ENCODE results near the gene PPP1R13B. TPM values are rescaled to one million over a fixed set of nuclear protein-coding genes. Genes with fewer than 3 reads are reported as not detected.

PPP1R13B gene
- total RNA-seq, 1 donor from 2014 or later = 2.5 TPM

- no peaks in the 10 kb centered on the region for H4K20me1 ChIP-seq (ENCODE audit: low read depth)
- H3K79me2 ChIP-seq (ENCODE audit: low read depth) = no peaks in the 10 kb centered on the region
- H3K36me3 ChIP-seq = no peaks in the 10 kb centered on the region
- no peak for DNase-seq (ENCODE audit: low spot score)
- peaks cover under 1% of the 10 kb centered on the region for H3K36me3 Mint-ChIP-seq
- H2AFZ ChIP-seq (replicated peaks) = no peak overlapping the region
- no peak overlapping the region for H3K4me3 Mint-ChIP-seq
- no peaks in the 10 kb centered on the region for H3K9me3 ChIP-seq (ENCODE audit: low read depth)
- H3K4me1 Mint-ChIP-seq = no peaks in the 10 kb centered on the region
- H3K4me1 ChIP-seq = peaks cover 5% of the 10 kb centered on the region
- no peaks in the 10 kb centered on the region for H3F3A ChIP-seq (ENCODE audit: low read depth)
- no peaks in the 10 kb centered on the region for H3K27me3 ChIP-seq
- H3K9ac ChIP-seq = no peak overlapping the region
- H3K4me2 ChIP-seq = no peak overlapping the region
- H3K4me3 ChIP-seq = no peak overlapping the region
- H3K27ac Mint-ChIP-seq = no peak overlapping the region
- no peaks in the 10 kb centered on the region for H3K9me3 Mint-ChIP-seq
- TF ChIP-seq EZH2phosphoT487 (IDR thresholded peaks at IDR 0.05) = no peak
- no peak for TF ChIP-seq EZH2 (IDR thresholded peaks at IDR 0.05)
- TF ChIP-seq CTCF (IDR thresholded peaks at IDR 0.05) = no peak
- no peaks in the 10 kb centered on the region for H3K27me3 Mint-ChIP-seq (ENCODE audit: insufficient read depth, low read depth)
- no peak overlapping the region for H3K27ac ChIP-seq
Measured at GRCh38 chr14:103746701-103747100, 100.7 kb downstream of the PPP1R13B start.

- TF ChIP-seq EZH2phosphoT487 (IDR thresholded peaks at IDR 0.05) (no peak), EZH2 (IDR thresholded peaks at IDR 0.05) (no peak), CTCF (IDR thresholded peaks at IDR 0.05) (no peak)
- Histone ChIP-seq H3K4me2 (no peak overlapping the region), H3K27ac (no peak overlapping the region), H3K36me3 (no peaks in the 10 kb centered on the region), H4K20me1 (ENCODE audit: low read depth) (no peaks in the 10 kb centered on the region), H3K27me3 (no peaks in the 10 kb centered on the region), H3K9me3 (ENCODE audit: low read depth) (no peaks in the 10 kb centered on the region), H3K4me3 (no peak overlapping the region), H2AFZ (replicated peaks) (no peak overlapping the region), H3K79me2 (ENCODE audit: low read depth) (no peaks in the 10 kb centered on the region), H3K9ac (no peak overlapping the region), H3K4me1 (peaks cover 5% of the 10 kb centered on the region), H3F3A (ENCODE audit: low read depth) (no peaks in the 10 kb centered on the region)
- DNase-seq (ENCODE audit: low spot score) = no peak
- Mint-ChIP-seq H3K36me3 (peaks cover 4% of the 10 kb centered on the region), H3K9me3 (no peaks in the 10 kb centered on the region), H3K4me1 (no peaks in the 10 kb centered on the region), H3K27ac (no peak overlapping the region), H3K27me3 (ENCODE audit: insufficient read depth, low read depth) (no peaks in the 10 kb centered on the region), H3K4me3 (no peak overlapping the region)
Measured at GRCh38 chr14:103745424-103745823, 102.0 kb downstream of the PPP1R13B start.

- no peak overlapping the region for H3K4me3 Mint-ChIP-seq
- H3K9me3 ChIP-seq (ENCODE audit: low read depth) = no peaks in the 10 kb centered on the region
- no peak overlapping the region for H3K4me2 ChIP-seq
- H3K27me3 Mint-ChIP-seq (ENCODE audit: insufficient read depth, low read depth) = no peaks in the 10 kb centered on the region
- peaks cover 6% of the 10 kb centered on the region for H3K36me3 Mint-ChIP-seq
- H2AFZ ChIP-seq (replicated peaks) = no peak overlapping the region
- no peaks in the 10 kb centered on the region for H3K9me3 Mint-ChIP-seq
- no peak for DNase-seq (ENCODE audit: low spot score)
- no peak overlapping the region for H3K9ac ChIP-seq
- no peak overlapping the region for H3K4me3 ChIP-seq
- H3K79me2 ChIP-seq (ENCODE audit: low read depth) = no peaks in the 10 kb centered on the region
- H3K36me3 ChIP-seq = no peaks in the 10 kb centered on the region
- no peak overlapping the region for H3K27ac ChIP-seq
- H3K27me3 ChIP-seq = no peaks in the 10 kb centered on the region
- H4K20me1 ChIP-seq (ENCODE audit: low read depth) = no peaks in the 10 kb centered on the region
- TF ChIP-seq CTCF (IDR thresholded peaks at IDR 0.05) (no peak), EZH2phosphoT487 (IDR thresholded peaks at IDR 0.05) (no peak)
- H3K27ac Mint-ChIP-seq = no peak overlapping the region
- no peaks in the 10 kb centered on the region for H3F3A ChIP-seq (ENCODE audit: low read depth)
- H3K4me1 ChIP-seq = peaks cover 5% of the 10 kb centered on the region
- no peaks in the 10 kb centered on the region for H3K4me1 Mint-ChIP-seq
Measured at GRCh38 chr14:103744621-103745395, 102.6 kb downstream of the PPP1R13B start.
